ENCODE data around the gene FAM174C. TPM values are rescaled to one million over a fixed set of nuclear protein-coding genes. Genes with fewer than 3 reads are reported as not detected.
"Not testable (repeated sequence)": the region's sequence is repeated elsewhere in the genome, so short reads cannot be mapped to it uniquely, and the experiment has no call there.

FAM174C gene
- total RNA-seq, 1 donor: 30.7 TPM

DNA sequence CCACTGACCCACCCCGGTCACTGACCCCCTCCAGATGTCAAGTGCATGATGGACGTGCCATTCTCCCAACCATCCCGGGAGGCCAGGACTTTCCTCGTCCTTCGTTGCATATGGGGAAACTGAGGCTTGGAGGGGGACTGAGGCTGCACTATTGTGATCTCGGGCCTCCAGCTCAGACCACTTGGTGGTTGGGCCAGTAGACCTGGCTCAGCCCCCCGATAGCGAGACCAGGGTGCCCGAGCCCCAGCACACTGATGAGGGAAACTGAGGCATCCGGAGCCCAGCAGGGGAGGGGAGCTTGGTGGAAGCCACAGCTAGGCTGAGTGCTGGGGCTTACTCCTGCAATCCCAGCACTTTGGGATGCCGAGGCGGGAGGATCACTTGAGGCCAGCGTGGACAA lies 20.7 kb downstream of the FAM174C start:
- DNase-seq (ENCODE audit: low read depth in 2 of 3, low spot score in 2 of 3): no peak

DNA sequence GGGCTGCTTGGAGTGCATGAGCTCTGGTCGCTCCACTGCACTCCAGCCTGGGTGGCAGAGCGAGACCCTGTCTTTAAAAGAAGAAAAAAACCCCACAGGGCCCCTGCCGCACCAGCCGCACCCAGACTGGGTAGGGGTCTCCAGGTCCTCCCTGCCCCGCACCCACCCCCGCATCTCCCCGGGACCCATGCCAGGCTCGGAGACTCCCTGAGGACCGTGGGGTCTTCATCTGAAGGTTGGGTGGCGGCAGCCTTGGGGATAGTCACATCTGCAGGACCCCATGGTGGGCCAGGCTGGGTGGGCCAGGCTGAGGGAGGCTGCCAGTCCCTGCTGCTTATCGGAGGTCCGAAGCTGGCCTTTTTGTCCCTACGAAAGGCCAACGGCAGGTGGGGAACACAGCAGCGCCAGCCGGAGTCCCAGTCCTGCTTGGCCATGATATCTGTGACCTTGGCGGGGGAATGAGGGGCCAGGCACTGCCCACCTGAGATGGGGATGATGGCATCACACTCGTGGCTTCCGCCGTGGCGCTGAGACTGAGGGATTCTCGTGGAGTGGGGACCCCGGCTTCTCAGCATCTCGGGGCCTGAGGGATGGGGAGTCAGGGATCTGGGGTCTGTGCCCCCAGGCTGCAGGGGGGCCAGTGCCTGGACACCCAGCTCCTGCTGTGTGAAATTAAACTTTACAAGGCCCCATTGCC lies 21.4 kb downstream of the FAM174C start:
- no peak for DNase-seq (ENCODE audit: low read depth in 2 of 3, low spot score in 2 of 3)

DNA sequence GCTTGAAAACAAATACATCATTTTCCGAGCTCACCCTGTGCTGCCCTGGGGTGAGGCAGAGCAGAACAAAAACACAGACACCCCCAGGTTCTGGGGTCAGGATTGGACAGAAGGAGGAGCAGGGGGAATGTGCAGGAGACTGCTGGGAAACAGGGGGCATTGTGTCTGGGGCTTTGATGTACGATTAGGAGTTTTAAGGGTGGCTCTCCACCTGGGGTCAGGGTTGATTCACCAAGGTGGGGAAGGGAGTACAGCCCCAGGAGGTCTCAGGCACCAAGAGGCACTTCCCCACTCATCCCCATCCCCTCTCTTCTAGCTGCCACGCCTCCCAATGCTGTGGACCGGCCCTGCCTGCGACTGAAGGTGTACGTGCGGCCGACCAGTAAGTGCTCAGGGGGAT lies 22.9 kb downstream of the FAM174C start:
- no peak for DNase-seq (ENCODE audit: low read depth in 2 of 3, low spot score in 2 of 3)

DNA sequence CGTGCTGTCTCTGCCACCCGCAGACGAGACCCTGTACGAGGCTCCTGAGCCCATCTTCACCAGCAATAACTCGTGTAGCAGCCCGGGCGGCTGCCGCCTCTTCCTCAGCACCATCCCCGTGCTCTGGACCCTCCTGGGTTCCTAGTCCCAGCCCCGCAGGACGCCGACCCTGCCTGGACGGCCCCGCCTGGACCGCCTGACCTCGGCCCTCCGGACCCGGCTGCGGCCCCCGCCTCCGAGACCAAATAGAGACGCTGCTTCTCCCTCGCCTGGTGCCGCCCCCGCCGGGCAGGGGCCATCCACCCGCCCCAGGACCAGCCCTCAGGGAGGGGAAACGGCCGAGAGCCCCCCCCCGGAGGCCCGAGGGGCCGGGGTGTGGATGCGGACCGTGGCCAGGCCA lies 24.5 kb downstream of the FAM174C start:
- DNase-seq (ENCODE audit: low read depth in 2 of 3, low spot score in 2 of 3): no peak

DNA sequence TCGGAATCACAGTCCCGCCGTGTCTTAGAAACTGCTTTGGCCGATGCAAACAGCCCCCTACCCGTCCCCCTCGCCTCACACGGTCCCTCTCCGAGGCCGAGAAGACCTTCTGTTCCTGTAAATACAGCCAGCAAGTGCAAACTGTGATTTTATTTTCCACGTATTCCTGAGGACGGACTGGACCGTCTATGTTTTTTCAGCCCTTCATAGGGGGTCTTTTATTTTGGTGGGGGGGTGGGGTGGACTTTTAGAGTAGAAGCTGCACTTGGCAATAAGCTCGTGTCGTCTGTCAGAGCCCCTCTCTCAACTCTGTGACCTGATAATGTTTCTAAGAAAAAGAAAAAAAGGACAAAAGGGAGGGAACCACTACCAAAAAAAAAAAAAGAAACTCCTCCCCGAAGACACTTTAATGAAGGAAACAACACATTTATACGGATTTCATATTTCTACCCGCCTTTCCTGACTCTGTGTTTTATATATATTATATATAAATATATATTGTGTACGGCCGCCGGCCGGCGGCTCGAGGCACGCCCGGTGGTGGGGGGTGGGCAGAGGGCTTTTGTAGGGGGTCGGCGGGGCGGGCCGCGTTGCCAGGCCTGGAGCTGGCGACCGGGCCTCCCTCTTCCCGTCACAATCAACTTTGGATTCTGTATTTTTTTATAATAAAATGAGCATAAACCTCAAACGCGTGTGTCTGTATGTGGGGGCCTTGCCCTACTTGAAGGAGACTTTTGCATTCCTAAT lies 25.6 kb downstream of the FAM174C start:
- DNase-seq (ENCODE audit: low read depth in 2 of 3, low spot score in 2 of 3): no peak

DNA sequence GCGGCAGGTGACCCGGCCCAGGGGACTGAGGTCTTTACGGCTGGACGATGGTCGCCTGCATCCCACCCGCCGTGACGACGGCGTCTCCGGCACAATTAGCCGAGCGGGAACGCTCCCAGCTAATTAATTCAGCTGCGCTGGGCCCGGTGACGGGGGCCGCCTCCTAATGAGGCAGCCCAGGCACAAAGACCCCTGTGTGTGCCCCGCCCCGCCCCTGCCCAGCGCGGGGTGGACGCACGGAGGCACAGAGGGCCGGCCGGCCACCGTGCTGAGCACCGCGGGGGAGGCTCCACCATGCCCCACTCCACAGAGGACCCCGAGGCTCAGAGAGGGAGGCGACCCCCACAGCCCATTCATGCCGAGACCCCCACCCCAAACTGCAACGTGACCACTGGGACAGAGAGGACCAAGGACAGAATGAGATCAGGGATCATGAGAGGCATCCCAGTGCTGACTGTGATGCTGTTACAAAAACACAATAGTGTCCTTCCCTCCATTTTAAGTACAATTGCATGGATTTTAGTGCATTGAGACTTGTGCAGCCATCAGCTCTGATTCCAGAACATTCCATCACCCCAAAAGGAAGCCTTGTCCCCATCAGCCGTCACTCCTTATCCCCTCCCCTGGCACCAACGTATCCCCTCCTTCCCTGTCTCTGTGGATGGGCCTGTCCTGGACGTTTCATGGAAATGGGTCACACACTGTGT lies 27.4 kb downstream of the FAM174C start:
- no peak for DNase-seq (ENCODE audit: low read depth in 2 of 3, low spot score in 2 of 3)

DNA sequence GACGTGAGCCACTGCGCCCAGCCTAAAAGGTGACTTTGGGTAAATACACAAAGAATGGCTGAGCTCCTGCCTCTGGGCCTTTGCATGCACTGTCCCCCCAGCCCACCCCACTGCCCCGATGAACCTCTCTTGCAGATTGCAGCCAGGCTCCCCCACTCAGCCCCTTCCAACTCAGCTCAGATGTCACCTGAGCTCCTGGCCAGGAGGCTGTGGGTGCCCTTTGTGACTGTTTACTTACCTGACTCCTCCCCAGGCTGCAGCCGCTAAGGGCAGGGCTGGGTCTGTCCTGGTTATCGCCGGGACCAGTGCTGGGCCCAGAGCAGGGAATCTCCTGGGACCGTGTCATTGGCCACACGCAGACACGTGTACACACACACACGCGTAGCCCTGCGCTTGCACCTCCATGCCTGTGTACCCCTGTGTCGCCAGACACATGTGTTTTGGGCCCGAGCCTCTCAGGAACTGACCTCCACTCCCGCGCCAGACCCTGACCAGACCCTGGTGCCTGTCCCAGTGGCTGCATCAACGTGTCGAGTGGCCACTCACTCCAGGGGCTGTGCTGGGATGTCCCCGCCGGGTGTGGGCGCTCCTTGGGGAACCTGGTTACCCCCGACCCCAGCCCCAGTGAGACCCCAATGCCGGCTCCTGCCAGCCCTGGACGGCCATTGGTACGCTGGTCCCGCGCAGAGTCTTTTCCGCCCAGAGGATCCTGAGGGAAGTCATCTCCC lies 29.0 kb downstream of the FAM174C start:
- no peak for DNase-seq (ENCODE audit: low read depth in 2 of 3, low spot score in 2 of 3)

DNA sequence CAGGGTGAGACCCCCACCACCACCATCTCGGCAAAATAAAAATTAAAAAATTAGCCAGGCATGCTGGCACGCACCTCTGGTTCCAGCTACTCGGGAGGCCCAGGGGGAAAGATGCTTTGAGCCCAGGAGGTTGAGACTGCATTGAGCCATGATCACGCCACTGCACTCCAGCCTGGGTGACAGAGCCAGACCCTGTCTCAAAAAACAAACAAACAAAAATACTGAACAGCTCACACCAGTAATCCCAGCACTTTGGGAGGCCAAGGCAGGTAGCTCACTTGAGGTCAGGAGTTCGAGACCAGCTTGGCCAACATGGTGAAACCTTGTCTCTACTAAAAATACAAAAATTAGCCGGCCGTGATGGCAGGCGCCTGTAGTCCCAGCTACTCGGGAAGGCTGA lies 30.0 kb downstream of the FAM174C start:
- not testable (repeated sequence) for DNase-seq (ENCODE audit: low read depth in 2 of 3, low spot score in 2 of 3)

DNA sequence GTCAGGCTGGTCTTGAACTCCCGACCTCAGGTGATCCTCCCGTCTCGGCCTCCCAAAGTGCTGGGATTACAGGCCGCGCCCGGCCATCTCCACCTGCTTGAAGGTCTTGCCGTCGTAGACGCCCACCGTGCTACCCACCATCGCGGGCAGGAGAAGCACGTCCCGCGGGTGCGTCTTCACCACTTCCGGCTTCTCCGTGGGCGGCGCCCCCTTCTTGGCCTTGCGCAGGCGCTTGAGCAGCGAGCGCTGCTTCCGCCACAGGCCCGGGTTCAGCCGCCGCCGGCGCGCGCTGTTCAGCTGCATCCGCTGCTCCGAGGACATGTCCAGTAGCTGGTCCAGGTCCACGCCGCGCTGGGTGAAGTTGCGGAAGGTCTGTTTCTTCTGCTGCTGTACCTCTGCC lies 32.0 kb downstream of the FAM174C start:
- DNase-seq (ENCODE audit: low read depth in 2 of 3, low spot score in 2 of 3): no peak

DNA sequence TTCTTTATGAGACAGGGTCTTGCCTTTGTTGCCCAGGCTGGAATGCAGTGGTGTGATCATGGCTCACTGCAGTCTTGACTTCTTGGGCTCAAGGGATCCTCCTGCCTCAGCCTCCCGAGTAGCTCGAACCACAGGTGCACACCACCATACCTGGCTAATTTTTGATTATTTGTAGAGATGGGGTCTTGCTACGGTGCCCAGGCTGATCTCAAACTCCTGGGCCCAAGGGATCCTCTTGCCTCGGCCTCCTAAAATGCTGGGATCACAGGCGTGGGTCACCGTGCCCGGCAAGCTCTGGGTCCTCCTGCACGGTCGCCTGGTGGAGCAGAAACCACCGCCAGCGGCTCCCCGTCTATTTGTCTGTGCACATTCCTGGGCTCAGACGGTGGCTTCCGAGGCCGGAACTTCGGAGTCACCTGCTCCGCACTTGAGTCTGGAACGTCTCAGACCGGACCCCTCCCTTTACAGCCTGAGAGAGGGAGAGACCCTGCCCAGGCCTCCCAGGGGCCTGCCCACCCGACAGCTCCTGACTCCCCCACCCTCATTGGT lies 32.5 kb downstream of the FAM174C start:
- DNase-seq (ENCODE audit: low read depth in 2 of 3, low spot score in 2 of 3): no peak

DNA sequence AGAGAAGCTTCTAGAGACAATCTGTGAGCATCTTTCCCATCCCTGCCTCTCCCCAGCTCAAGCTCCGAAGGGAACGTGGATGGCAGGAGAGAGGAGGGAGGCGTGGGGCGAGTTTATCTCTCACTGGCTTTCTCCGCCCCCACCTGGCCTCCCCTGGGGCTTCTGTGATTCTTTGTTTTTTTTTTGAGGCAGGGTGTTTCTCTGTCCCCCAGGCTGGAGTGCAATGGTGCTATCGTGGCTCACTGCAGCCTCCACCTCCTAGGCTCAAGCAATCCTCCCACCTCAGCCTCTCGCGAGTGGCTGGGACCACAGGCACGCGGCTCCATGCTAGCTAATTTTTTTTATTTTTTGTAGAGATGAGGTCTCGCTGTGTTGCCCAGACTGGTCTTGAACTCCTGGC lies 33.4 kb downstream of the FAM174C start:
- no peak for DNase-seq (ENCODE audit: low read depth in 2 of 3, low spot score in 2 of 3)

DNA sequence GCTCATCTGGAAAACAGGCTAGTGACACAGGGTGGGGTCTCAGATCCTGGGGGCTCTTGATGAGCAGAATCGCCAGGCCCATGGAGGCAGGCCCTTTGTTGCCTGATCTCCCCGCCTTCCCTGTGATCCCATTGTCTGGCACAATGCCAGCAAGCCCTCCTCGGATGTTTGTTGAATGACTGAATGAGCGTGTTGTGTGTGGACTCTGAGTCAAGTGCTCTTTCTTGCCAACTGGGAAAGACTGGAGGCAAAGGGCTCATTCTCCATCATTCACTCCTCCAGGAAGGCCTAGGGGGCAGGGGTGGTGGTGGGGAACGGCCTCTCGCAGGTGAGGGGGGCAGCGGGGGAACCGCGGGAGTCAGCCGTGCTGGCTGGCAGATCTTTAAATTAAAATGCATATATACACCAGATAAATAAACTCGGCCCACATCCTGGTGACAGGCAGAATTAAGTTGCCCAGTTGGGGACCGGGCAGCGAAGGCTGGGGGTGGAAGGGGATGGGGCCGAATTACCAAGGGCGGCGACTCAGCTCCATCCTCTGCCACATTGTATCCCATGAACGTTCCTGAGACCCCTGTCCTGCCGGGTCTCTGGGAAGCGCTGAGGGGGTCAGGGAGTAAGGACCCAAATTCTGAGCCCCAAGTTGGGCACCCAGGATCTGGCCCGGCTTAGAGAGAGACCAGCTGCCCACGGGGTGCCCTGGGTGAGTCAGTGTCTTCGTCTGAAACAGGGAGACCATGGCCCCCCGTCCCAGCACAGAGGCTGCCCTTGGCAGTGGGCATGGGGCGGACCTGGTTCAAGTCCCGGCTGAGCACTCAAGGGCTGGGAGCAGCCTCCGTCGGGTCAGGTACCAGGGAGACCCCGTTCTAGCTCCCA lies 34.9 kb downstream of the FAM174C start:
- DNase-seq (ENCODE audit: low read depth in 2 of 3, low spot score in 2 of 3): no peak

DNA sequence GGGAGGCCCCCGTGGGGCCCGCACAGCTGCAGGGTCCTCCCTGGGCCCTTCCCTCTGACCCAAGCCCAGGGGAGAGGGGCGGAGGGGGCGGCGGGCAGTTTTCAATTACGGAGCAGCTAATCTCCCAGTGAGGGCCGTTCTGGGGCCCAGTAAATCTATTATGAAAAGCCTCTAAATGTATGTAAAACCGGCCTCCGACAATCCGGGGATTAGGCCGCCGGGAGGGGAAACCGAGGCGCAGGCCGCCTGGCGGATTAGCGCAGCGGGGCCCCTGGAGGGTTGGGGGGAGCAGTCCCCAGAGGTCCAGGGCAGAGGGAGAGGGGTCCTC lies 35.5 kb downstream of the FAM174C start:
- no peak for DNase-seq (ENCODE audit: low read depth in 2 of 3, low spot score in 2 of 3)

DNA sequence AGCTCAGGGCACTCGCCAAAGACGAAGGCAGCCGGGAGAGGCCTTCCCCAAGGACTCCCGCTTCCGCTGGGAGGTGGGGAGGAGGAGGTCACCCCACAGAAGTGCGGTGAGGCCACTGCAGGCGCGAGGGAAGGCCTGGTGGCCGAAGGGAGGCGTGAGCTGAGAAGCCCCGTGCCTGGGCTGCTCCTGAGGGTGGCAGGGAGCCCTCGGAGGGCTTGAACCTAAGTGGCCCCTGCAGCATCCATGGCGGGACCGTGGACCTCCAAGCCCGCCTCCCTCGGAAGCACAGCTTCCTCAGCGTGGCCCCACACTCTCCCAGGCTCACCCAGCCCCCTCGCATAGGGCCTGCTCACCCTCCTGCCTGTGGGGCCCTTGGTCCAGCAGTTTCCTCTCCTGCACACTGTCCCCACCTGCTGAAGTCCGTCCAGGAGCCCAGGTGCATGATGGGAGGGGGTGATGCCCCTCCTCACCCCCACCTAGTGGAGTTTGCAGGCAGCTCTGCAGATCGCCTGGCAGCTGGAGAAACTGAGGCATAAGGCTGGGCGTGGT lies 36.3 kb downstream of the FAM174C start:
- no peak for DNase-seq (ENCODE audit: low read depth in 2 of 3, low spot score in 2 of 3)

DNA sequence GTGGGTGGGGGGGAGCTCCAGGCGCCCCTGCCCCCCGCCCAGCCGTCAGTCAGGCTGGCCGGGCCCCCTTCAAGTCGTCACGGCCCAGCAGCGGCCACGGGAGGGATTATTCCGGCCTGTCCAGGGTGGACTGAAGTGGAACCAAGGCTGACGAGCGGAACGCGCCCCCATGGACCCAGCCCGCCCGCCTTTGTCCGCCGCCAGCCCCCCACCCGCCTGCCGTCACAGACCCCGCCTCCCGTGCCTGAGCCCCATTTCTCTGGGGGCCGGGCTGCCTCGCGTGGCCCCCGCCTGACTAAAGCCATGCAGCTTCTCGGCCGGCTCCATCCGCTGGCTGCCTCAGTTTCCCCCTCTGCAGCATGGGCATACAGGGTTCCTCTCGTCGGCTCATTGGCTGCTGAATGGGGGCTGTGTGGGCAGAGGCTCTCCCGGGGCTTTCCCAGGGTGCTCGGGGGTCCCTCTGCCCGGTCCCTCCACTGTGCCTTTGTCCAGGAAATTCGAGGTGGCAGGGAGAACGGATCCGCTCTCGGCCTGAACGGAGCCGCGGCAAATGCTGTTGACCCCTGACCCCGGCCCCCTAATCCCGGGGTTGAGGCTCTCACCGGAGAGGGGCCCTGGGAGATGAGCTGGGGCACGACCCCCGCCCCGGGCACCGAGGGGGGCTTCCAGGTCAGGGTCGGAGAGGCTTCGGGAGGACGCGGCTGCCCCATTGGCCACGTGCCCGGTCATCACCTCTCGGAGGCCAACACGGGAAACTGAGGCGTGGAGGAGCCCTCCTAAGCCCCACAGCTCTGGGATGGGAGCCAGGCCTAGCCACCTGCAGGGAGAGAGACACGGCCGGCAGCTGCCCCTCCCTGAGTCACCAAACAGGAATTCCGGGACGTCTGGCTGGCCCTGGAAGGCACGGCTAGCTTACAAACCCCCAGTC lies 37.7 kb downstream of the FAM174C start:
- DNase-seq (ENCODE audit: low read depth in 2 of 3, low spot score in 2 of 3): no peak

DNA sequence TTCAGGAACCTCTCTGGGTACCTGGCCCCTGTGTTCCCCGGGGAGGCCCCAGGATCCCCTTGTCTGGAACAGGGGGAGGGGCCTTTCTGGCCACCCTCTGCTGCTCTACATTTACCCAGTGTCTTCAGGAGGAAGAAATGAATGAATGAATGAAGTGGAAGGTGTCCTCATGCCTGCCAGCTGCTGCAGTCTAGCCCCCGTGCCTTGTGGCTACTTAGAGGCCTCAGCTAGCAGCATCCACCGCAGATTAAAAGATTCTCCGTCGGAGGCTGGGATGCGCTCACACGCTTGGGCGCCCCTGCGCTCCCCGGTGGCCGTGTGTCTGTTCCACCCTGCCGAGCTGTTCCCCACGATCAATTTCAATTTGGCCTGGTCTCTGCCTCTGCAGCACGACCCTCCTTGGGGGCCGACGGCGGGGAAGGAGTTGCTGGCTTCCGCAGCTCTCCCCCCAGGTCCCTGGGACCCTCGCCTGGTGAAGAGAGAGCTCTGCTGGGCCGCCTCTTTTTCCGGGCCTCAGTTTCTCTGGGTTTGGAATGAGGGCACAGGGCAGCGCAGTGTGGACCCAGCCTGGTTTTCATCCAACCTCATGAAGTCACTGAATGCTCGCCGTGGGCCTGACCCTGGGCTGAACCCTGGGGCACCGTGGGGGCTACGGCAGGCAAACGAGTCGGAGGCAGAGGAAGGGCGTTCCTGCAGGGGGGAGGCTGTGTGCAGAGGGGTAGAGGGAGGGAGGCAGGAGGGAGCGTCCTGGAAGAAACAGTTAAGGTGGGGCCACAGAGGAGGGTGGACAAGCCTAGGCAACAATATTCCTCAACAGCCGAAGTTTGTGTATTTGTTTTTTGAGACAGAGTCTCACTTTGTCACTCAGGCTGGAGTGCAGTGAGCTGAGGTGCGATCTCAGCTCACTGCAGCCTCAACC lies 38.6 kb downstream of the FAM174C start:
- no peak for DNase-seq (ENCODE audit: low read depth in 2 of 3, low spot score in 2 of 3)

DNA sequence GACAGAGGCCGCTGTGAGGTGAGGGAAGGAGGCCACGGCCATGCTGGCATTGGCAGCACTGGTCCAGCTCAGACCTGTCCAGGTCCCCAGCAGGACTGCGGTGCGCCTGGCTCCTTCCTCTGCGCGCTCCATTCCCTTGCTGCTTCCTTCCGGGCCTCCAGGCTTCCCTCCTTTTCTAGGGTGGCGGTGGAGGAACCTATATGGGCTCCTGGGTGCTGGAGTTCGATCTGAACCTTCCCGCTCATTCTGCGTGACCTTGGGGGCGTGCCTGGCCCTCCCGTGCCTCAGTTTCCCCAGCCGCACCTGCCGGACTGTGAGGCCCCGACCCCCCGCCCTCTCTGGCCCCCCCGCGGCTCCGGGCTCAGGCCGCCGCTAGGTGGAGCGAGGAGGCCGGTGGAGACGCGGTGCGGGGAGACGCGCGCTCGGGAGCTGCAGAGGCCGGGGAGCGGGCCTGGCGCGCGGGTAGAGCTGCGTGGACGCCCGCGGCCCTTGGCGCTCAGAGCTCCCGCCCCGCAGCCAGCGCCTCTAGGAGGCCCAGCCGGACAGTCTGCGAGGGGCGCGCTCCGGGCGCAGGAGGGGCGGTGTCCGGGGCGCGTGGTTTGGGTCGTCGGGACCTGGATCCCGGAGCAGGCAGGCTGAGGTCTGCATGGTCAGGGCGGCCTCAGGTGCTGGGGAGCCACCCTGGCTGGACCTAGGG lies 40.3 kb downstream of the FAM174C start:
- peak in 2 of 3 donors; percentile 43 to 44 for DNase-seq (ENCODE audit: low read depth in 2 of 3, low spot score in 2 of 3)

Measured in hematopoietic multipotent progenitor cell (in vitro differentiated cells).